ENCODE results near the gene MFSD1. TPM values are rescaled to one million over a fixed set of nuclear protein-coding genes. Genes with fewer than 3 reads are reported as not detected.

Gene MFSD1
- total and polyA plus RNA-seq, 2 experiments from 2014 or later: 12.4 to 31.8 TPM

DNA sequence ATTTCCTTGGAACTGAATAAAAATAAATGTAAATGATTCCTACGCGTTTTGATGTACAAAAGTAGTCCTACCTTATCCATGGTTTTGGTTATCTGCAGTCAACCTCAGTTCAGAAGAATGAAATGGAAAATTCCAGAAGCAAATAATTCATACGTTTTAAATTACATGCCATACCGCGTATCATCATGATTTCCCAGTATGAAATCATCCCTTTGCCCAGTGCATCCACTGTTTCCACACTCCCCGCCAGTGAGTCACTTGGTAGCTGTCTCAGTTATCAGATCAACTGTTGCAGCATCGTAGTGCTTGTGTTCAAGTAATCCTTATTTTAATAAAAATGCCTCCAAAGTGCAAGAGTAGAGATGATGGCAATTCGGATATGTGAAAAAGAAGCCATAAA lies 9.1 kb upstream of the MFSD1 start:
- Histone ChIP-seq H3K27ac (no peak overlapping the region), H3K4me1 (ENCODE audit: low read depth) (no peaks in the 10 kb centered on the region), H3K9me3 (ENCODE audit: low read depth) (no peaks in the 10 kb centered on the region), H3K4me3 (no peak overlapping the region), H3K27me3 (peaks cover 23% of the 10 kb centered on the region), H3K36me3 (no peaks in the 10 kb centered on the region)
- TF ChIP-seq, protein P1, sequence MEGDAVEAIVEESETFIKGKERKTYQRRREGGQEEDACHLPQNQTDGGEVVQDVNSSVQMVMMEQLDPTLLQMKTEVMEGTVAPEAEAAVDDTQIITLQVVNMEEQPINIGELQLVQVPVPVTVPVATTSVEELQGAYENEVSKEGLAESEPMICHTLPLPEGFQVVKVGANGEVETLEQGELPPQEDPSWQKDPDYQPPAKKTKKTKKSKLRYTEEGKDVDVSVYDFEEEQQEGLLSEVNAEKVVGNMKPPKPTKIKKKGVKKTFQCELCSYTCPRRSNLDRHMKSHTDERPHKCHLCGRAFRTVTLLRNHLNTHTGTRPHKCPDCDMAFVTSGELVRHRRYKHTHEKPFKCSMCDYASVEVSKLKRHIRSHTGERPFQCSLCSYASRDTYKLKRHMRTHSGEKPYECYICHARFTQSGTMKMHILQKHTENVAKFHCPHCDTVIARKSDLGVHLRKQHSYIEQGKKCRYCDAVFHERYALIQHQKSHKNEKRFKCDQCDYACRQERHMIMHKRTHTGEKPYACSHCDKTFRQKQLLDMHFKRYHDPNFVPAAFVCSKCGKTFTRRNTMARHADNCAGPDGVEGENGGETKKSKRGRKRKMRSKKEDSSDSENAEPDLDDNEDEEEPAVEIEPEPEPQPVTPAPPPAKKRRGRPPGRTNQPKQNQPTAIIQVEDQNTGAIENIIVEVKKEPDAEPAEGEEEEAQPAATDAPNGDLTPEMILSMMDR (IDR thresholded peaks at IDR 0.05; ENCODE audit: low read depth, low read length): no peak
- peak in 1 of 2 donors; percentile 94 for DNase-seq (ENCODE audit: low read depth in 1 of 2, low spot score in 1 of 2)

DNA sequence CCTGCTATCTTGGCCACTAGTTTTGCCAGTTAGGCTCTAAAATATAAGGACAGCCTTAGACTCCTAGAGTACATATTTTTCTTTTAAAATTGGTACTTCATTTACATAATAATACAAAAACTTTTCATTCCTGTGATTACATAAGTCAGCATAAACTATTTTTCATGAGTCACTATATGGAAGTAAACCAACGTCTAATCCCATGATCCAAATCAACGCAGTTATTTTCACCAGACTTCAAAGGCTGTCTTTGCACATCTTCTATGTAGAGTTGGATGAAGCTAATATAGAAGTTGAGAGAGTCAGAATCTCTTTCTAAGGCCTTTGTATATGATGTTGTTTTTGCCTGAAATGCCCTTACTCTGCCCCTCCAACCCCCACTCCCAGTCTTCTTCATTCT lies 7.6 kb upstream of the MFSD1 start:
- DNase-seq (ENCODE audit: low read depth in 1 of 2, low spot score in 1 of 2): no peak
- Histone ChIP-seq H3K4me1 (ENCODE audit: low read depth) (no peaks in the 10 kb centered on the region), H3K27ac (no peak overlapping the region), H3K36me3 (no peaks in the 10 kb centered on the region), H3K9me3 (ENCODE audit: low read depth) (no peaks in the 10 kb centered on the region), H3K4me3 (no peak overlapping the region), H3K27me3 (peaks cover 38% of the 10 kb centered on the region)
- TF ChIP-seq, protein P1 (IDR thresholded peaks at IDR 0.05; ENCODE audit: low read depth, low read length): no peak

DNA sequence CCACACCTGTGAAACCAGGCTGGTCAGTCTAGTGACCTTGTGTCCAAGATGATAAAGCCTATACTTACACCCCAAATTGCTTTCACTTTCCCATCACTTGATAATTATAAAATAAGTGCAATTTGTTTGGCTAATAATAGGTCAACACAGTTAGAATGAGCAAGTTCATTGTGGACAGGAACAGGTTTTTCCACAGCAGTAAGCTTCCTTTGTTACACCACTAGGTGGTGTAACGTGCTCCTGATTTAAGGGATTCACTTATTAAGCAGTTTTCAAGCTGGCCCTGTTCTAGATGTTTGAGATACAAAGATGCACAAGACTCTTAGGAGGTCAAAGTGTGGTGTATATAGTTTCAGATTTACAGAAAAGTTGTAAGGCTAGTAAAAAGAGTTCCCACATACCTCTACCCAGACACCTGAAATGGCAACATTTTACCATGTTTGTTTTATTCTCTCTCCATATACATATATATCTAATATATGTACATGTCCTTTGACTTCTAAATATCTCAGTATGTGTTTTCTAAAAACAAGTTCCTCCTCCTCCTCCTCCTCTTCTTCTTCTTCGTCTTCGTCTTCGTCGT lies 6.8 kb upstream of the MFSD1 start:
- Histone ChIP-seq H3K9me3 (ENCODE audit: low read depth) (no peaks in the 10 kb centered on the region), H3K36me3 (no peaks in the 10 kb centered on the region), H3K27ac (no peak overlapping the region), H3K4me3 (no peak overlapping the region), H3K27me3 (peaks cover 46% of the 10 kb centered on the region), H3K4me1 (ENCODE audit: low read depth) (no peaks in the 10 kb centered on the region)
- peak in 1 of 2 donors; percentile 63 for DNase-seq (ENCODE audit: low read depth in 1 of 2, low spot score in 1 of 2)
- TF ChIP-seq, protein P1 (IDR thresholded peaks at IDR 0.05; ENCODE audit: low read depth, low read length): peak; percentile 60

DNA sequence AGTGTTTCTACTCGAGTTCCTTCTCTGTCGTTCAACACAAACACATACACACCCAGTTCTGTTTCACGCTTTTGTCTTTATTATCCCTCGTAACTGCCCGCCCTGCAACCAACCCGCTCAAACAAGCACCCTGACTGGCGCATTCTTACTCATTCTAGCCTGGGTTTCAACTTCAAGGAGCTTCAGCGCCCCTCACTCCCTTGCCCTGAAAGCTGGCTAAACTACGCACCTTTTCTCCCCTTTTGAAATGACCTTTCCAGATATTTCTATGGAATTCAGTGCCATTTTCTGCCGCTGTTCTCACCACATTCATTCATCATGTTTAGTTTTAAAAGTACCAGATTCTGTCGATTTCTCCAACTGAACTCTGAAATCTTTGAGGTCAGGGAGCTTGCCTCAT lies 653 bp upstream of the MFSD1 start:
- Histone ChIP-seq H3K27ac (peak overlapping the region; percentile 72), H3K36me3 (no peaks in the 10 kb centered on the region), H3K27me3 (peaks cover 43% of the 10 kb centered on the region), H3K4me3 (peak overlapping the region; percentile 87), H3K4me1 (ENCODE audit: low read depth) (peaks cover 6% of the 10 kb centered on the region), H3K9me3 (ENCODE audit: low read depth) (no peaks in the 10 kb centered on the region)
- TF ChIP-seq, protein P1 (IDR thresholded peaks at IDR 0.05; ENCODE audit: low read depth, low read length): no peak
- peak; percentile 27 to 34 for DNase-seq (ENCODE audit: low read depth in 1 of 2, low spot score in 1 of 2)

DNA sequence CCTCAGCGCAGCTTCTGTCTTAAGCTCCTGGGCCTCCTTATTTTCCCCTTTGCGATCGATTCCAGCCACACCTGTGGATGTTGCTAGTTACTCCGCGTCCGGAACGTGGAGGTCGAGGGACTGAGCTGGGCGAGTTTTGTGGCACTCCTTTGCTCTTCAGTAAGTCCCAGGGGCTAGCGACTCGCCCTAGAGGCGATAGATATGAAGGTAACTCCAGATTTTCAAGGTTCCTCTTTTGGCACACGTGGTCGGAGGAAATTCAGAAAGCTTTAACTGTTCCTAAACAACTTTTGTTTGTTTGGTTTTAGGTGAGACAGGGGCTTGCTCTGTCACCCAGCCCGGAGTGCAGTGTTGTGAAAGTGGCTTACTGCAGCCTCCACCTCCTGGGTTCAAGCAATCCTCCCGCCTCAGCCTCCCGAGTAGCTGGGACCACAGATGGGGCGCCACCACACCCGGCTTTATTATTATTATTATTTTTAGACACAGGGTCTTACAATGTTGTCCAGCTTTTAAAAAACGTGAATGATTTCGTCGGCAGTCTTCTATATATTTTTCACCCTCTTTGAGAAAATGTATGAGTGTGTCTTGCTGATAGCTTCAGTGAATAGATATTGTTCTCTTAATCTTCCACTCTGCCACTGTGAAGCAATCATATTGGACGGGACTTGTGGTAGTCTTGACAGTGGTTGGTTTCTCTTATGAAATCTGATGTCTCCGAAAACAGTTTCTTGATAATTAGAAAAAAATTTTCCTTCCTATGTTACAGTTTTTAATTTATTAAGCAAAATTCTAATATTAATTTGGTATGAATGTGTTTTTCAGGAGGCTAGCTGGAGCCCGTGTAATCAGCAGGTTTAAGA lies 785 bp downstream of the MFSD1 start:
- Histone ChIP-seq H3K9me3 (ENCODE audit: low read depth) (no peaks in the 10 kb centered on the region), H3K27me3 (peaks cover 30% of the 10 kb centered on the region), H3K4me3 (peak overlapping the region; percentile 87), H3K36me3 (no peaks in the 10 kb centered on the region), H3K4me1 (ENCODE audit: low read depth) (peaks cover 6% of the 10 kb centered on the region), H3K27ac (peak overlapping the region; percentile 72)
- TF ChIP-seq, protein P1 (IDR thresholded peaks at IDR 0.05; ENCODE audit: low read depth, low read length): no peak
- DNase-seq (ENCODE audit: low read depth in 1 of 2, low spot score in 1 of 2): peak; percentile 19 to 28
